Lower leg skin (tissue), 3 donors: Measurements from ENCODE around the gene ST6GALNAC2.

Source experiments
- CTCF ChIP-seq, 3 donors: fragments of 450-650 bp; IDR thresholded peaks; one replicate each; pipeline ENCODE4 v1.5.1; 2016; ENCODE audit warnings: antibody characterized with exemption in 3 of 3, mild to moderate bottlenecking in 3 of 3, moderate library complexity in 2 of 3
- POLR2A ChIP-seq, 2 donors: fragments of 450-650 bp; IDR thresholded peaks; one replicate each; pipeline ENCODE4 v1.6.1; 2016 to 2017; ENCODE audit warnings: antibody characterized with exemption in 2 of 2, mild to moderate bottlenecking in 1 of 2, moderate library complexity in 1 of 2

GRCh38 chr17:76570877-76571471, 14.7 kb downstream of the ST6GALNAC2 start:
- TF ChIP-seq CTCF (IDR thresholded peaks at IDR 0.05) = no peak
- TF ChIP-seq POLR2A (IDR thresholded peaks at IDR 0.05) = no peak
